ENCODE results near the gene ERF.

DNA sequence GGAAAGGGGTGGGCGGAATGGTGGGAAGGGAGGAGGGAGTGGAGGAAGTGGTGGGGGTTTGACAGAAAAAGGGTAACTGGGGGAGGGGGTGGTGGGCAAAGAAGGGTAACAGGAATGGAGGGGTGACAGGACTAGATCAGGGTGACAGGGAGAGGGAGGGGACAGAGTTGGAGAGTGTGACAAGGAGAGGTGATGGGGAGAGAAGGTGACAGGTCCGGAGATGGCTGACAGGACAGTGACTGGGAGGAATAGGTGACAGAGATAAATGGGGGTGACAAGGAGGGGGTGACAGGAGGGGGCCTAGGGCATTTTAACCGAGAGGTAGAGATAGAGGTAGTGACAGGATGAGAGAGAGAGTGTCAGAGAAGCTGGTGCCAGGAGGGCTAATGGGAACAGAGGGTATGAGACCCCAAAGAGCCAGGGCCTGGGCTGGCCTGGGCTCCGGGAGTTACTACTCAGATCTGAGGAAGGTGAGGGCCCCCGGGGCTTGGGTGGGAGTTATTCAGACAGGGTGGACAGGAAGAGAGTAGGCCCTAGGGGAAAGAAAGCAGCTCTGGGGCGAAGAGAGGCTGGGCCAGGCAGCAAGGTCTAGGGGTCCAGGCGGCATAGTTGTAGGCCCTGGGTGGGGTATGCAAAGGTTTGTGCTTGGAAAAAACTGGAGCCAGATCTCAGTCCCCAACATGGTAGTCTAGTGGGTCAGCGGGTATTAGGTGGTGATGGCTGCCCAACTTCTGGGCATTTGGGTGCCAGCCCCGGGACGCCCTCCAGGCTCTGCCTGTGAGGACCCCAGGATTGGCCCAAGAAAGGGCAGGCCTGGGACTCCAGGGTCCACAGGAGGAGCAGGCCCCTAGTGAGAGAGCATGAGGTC, 14.8 kb upstream of the ERF start:
- TF ChIP-seq, protein P1, sequence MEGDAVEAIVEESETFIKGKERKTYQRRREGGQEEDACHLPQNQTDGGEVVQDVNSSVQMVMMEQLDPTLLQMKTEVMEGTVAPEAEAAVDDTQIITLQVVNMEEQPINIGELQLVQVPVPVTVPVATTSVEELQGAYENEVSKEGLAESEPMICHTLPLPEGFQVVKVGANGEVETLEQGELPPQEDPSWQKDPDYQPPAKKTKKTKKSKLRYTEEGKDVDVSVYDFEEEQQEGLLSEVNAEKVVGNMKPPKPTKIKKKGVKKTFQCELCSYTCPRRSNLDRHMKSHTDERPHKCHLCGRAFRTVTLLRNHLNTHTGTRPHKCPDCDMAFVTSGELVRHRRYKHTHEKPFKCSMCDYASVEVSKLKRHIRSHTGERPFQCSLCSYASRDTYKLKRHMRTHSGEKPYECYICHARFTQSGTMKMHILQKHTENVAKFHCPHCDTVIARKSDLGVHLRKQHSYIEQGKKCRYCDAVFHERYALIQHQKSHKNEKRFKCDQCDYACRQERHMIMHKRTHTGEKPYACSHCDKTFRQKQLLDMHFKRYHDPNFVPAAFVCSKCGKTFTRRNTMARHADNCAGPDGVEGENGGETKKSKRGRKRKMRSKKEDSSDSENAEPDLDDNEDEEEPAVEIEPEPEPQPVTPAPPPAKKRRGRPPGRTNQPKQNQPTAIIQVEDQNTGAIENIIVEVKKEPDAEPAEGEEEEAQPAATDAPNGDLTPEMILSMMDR (conservative IDR thresholded peaks at IDR 0.05) = no peak
- no peak for TF ChIP-seq EZH2 (IDR thresholded peaks at IDR 0.05; ENCODE audit: low read depth)

Measured in PC-9 (cell line).